Measurements from ENCODE around the gene CIAPIN1. TPM values are rescaled to one million over a fixed set of nuclear protein-coding genes. Genes with fewer than 3 reads are reported as not detected.

The CIAPIN1 gene
- total RNA-seq, 1 donor from 2014 or later: 37.0 TPM

- H3K9me3 ChIP-seq: no peaks in the 10 kb centered on the region
- DNase-seq: no peak
- no peak for ATAC-seq
- H3K27ac ChIP-seq: no peak overlapping the region
- no peaks in the 10 kb centered on the region for H3K27me3 ChIP-seq (ENCODE audit: low read depth)
- no peaks in the 10 kb centered on the region for H3K36me3 ChIP-seq
- intact Hi-C loops (cut with DNase I): no loop called here
- TF ChIP-seq CTCF (IDR thresholded peaks at IDR 0.05): no peak
- no peak overlapping the region for H3K4me3 ChIP-seq
- H3K4me1 ChIP-seq: peaks cover 58% of the 10 kb centered on the region
Observed at GRCh38 chr16:57482845-57483545, 35.8 kb upstream of the CIAPIN1 start.

- H3K4me3 ChIP-seq: no peak overlapping the region
- no peak for ATAC-seq
- intact Hi-C loops (cut with DNase I): no loop called here
- H3K4me1 ChIP-seq: peaks cover 69% of the 10 kb centered on the region
- no peak overlapping the region for H3K27ac ChIP-seq
- no peaks in the 10 kb centered on the region for H3K27me3 ChIP-seq (ENCODE audit: low read depth)
- no peak for TF ChIP-seq CTCF (IDR thresholded peaks at IDR 0.05)
- H3K36me3 ChIP-seq: no peaks in the 10 kb centered on the region
- no peaks in the 10 kb centered on the region for H3K9me3 ChIP-seq
- no peak for DNase-seq
Observed at GRCh38 chr16:57481421-57481820, 34.2 kb upstream of the CIAPIN1 start.

GRCh38 chr16:57480754-57481230 lies 33.6 kb upstream of the CIAPIN1 start:
- no peaks in the 10 kb centered on the region for H3K36me3 ChIP-seq
- H3K27ac ChIP-seq: peak overlapping the region; percentile 77
- intact Hi-C loops (cut with DNase I): no loop called here
- no peak overlapping the region for H3K4me3 ChIP-seq
- no peaks in the 10 kb centered on the region for H3K27me3 ChIP-seq (ENCODE audit: low read depth)
- H3K4me1 ChIP-seq: peaks cover 73% of the 10 kb centered on the region
- no peaks in the 10 kb centered on the region for H3K9me3 ChIP-seq
- no peak for ATAC-seq
- TF ChIP-seq CTCF (IDR thresholded peaks at IDR 0.05): no peak
- no peak for DNase-seq

- Histone ChIP-seq H3K36me3 (peaks cover 2% of the 10 kb centered on the region), H3K27ac (peak overlapping the region; percentile 77), H3K9me3 (no peaks in the 10 kb centered on the region), H3K4me1 (peaks cover 67% of the 10 kb centered on the region), H3K27me3 (ENCODE audit: low read depth) (no peaks in the 10 kb centered on the region), H3K4me3 (peak overlapping the region; percentile 60)
- peak; percentile 84 for DNase-seq
- intact Hi-C loops (cut with DNase I): no loop called here
- ATAC-seq: peak; percentile 79 to 80
- TF ChIP-seq CTCF (IDR thresholded peaks at IDR 0.05): no peak
Observed at GRCh38 chr16:57479976-57480753, 33.0 kb upstream of the CIAPIN1 start.

GRCh38 chr16:57479205-57479975 lies 32.2 kb upstream of the CIAPIN1 start:
- no peak for ATAC-seq
- intact Hi-C loops (cut with DNase I): no loop called here
- no peak for TF ChIP-seq CTCF (IDR thresholded peaks at IDR 0.05)
- Histone ChIP-seq H3K36me3 (peaks cover 10% of the 10 kb centered on the region), H3K27ac (peak overlapping the region; percentile 77), H3K9me3 (no peaks in the 10 kb centered on the region), H3K27me3 (ENCODE audit: low read depth) (no peaks in the 10 kb centered on the region), H3K4me1 (peaks cover 61% of the 10 kb centered on the region), H3K4me3 (peak overlapping the region; percentile 60)
- no peak for DNase-seq

Data from lower lobe of right lung (tissue), 2 donors.